Stimulated activated CD4-positive, alpha-beta T cell treated with anti-CD3 and anti-CD28 coated beads, Interleukin-4, amount 100 ng/mL, for 24 hours (primary cell): ENCODE results near the gene TTLL13.
A peak's percentile ranks its signal among the peaks of the same experiment; 100 is the strongest.
"Not testable (repeated sequence)": the region's sequence is repeated elsewhere in the genome, so short reads cannot be mapped to it uniquely, and the experiment has no call there.

ENCODE experiments used
- DNase-seq: peaks from one replicate; pipeline ENCODE4 v3.0.0-alpha.2; 2020

The TTLL13 gene

DNA sequence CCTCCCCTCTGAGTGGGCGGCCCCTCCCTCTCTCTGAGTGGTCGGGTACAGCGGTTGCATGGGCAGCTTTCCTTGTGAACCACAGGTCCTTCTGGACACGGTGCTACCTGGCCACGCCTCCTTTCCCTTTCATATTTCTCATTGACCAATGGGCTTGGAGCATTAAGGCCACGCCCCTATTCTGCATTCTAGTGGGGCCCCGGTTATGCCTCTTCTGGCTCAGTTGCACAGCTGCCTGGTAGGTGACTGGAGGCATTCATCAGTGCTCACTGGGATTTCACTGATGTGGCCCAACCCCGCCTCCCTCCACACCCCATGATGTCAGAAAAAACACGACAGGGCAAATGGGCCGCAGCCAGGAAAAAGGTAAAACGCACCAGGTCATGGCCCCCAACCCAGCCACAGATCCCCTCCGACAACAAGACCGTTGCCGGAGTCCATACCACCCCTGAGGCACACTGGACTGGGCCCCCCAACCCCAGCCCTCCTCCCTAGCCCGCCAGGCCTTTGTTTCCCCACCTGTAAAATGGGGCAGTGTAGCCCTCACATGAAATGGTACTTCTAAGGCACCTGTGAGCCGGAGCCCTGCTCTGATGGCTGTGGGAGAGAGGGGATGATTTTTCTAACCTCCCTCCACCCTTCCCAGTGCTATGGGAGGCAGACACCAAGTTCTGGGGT, 42.5 kb downstream of the TTLL13 start:
- DNase-seq, result no peak

DNA sequence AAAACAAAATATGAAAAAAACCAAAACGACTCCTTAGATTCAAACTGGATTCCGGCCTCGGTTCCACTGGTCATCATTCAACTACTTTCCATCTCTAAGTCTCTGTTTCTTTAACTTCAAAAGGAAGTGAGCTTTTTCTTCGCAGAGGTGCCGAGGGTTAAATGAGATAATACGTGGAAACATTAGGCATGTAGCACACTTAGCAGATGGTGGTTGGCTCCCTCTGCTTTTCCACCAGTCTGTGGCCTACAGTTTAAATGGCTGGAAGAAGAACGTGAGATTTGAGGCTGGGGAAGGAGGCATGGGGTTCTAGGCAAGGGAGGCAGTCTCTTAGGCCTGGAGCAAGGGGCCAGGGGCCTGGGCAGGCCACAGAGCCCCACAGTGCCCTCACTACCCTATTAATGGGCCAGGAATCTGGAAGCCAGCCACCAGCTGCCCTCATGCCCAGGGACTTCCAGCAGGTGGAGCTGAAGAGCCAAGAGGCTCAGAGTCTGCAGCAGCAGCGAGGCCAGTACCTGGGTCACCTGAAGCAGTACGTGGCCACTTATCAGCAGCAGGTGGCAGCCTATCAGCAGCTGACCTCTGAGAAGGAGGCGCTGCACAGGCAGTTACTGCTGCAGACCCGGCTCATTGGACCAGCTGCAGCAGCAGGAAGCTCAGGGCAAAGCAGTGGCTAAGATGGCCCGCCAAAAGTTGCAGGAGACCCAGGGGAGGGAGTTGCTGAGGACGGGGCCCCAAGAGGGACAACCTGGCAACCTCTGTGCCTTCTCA, 43.9 kb downstream of the TTLL13 start:
- peak; percentile 78 for DNase-seq

DNA sequence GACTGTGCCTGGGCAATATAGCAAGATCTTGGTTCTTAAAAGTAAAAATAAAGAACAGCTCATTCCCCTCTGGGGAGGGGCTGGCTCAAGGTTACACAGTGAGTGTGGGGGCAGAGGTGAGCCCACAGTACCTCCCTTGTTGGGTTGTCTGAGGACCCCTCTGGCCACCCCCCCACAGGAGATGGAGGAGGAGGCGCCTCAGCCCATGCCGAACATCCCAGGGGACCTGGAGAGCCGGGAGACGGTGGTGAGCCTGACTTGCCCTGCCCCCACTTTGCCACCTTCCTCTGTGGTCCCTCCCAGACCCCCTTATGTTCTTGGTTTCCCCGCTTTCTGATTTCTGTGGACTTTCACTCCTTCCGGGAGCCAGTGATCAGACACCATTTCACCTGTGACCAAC, 44.8 kb downstream of the TTLL13 start:
- no peak for DNase-seq

DNA sequence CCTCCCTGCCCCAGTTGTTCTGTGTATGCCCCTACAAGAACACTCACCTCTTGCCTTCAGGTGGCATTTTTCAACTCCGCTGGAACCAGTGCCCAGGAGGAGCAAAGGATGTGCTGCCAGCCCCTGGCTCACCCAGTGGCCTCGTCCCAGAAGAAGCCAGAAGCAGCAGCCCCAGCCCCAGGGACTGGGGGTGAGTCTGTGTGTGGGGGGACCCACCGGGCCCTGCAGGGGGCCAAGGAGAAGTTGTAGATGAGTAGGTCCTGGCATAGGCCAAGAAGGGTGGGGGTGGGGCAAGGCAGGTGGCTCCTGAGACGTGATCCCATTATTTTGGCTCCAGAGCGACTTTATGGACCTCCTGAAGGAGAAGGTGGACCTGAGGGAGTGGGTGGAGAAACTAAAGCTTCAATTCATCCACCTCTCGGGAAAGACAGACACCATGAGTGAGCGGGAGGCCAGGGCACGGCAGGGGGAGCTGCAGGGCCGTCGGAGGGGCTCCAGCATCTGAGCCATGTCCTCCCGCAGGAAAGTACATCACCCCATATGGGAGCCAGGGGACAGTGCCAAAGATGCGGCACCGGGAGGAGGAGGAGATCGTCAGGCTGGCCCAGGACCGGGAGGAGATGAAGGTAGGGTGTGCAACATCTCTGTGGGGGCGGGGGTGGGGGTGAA, 45.4 kb downstream of the TTLL13 start:
- DNase-seq, result no peak

- DNase-seq, result no peak
Observed at GRCh38 chr15:90295270-90295648, 45.9 kb downstream of the TTLL13 start.

- DNase-seq, result not testable (repeated sequence)
Observed at GRCh38 chr15:90296316-90296884, 47.0 kb downstream of the TTLL13 start.

GRCh38 chr15:90297021-90297420, 47.7 kb downstream of the TTLL13 start:
- no peak for DNase-seq

DNA sequence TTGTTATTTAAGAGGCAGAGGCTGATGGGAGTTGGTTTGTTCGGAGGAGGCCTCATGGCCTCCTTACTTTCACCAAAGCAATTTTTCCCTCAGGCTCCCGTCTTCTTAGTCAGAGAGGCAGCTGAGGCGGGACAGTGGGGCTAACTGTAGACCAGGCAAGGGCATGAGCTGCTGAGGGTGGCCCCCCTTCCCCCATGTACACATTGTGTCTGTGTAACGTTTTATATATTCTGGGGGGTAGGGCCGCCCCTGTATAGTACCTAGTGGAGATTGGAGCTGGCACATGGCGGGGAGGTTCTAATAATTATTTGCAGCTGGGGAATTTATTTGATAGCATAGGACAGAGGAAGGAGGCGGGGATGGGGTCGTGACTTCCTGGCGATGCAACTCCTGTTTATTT, 51.2 kb downstream of the TTLL13 start:
- no peak for DNase-seq

DNA sequence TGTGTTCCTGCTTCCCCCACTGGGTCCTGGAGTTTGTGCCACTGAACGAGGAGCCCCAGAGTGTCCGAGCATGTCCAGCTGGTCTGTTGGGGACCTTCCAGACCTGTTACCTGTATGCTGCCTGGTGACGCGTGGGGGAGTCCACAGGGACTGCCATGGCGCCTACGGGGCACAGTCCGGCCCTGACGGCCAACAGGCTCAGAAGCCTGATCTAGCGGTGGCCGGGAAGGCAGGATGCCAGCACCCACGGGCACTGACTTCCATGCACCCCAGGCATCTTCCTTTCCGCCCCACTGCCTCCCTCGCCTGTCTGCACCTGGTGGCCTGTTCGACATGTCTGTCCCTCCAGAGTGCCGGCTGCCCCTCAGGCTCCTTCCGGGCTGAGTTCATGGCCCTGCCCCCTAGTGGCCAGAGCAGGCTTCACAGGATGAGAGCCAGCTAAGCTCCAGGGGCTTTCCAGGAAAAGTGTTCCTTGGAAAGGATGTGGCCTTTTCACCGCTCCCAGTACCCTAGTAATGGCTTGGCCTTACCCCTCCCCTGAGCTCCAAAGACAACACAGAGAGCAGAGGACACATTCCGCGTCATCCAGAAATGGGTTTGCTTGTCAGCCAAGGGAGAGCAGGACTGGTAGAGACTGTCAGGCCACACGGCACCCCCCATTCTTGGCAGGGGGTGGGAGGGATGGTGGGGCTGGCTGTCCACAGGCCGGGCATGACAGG, 51.8 kb downstream of the TTLL13 start:
- peak; percentile 67 for DNase-seq

DNA sequence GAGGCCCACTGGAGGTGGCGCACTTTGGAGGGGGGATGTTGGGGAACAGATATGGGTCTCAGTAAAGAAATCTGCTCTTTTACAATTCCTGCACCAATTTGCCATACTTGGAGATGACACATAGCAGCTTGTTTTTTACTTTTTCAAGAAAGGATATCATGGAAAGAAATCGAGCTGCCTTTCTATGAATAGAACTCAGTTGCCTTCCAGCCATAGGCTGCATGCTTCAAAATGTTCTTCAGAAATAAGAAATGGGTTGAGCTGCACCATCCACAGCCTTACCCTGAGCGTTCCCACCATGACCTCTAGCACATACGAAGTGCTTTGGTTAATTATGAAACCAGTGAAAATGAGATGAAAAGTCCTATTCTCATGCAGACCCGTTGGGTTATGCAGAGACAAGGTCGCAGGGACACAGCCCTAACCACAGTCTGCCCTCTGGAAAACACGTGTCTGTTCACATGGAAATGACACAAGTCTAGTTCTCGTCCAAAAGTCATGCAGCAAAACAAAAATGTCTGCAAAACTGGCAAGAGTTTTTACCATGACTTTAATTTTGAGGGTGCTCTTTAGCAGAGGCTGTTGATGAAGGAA, 52.4 kb downstream of the TTLL13 start:
- no peak for DNase-seq

DNA sequence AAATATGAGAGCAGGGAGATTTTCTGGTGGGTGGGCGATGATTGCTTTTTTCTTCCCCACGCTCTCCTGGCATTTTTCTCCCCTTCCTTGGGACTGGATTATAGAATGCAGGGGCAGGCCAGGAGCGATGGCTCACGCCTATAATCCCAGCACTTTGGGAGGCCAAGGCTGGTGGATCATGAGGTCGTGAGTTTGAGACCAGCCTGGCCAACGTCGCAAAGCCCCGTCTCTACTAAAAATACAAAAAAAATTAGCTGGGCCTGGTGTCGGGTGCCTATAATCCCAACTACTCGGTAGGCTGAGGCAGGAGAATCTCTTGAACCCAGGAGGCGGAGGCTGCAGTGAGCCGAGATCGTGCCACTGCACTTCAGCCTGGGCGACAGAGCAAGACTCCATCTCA, 56.0 kb downstream of the TTLL13 start:
- not testable (repeated sequence) for DNase-seq

- DNase-seq, result no peak
Observed at GRCh38 chr15:90305932-90306331, 56.6 kb downstream of the TTLL13 start.

DNA sequence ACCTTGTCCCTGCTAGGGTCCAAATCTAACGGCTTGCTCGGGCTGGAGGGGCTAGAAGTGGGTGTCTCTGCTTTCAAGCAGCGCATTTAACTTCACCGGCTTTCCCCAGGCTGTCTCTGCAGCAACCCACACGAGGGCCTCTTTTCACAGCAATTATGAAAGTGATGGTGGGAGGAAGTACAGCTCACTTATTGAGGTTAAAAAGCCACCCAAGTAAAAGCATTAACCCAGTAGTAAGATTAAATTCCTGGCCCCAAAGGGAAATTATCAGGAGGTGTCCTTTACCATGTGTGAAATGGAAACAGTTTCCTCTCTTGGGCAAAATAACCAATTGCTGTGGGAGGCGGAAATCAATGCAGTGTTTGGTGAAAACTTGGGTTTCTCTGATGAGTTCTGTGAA, 57.2 kb downstream of the TTLL13 start:
- peak; percentile 58 for DNase-seq

DNA sequence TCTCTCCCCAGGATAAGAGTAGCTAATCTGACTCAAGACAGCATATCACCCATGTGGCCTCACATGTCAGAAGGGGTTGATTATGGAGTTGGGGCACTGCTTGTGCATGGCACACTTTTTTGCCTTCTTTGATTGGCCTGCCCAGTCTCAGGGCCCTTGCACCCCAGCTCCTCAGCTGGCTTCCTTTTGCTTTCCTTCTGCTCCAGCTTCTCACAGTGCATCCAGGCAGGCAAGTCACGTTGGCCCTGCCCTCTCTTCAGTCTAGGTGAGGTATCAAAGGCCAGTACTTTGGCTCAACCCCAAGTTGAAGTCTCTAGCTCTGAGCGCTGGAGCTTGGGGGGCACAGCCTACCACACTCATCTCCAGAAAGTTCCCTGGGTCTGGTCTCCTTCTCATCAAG, 58.3 kb downstream of the TTLL13 start:
- DNase-seq, result no peak

- no peak for DNase-seq
Observed at GRCh38 chr15:90309020-90309419, 59.7 kb downstream of the TTLL13 start.
